Measurements from ENCODE around the gene WNT3. TPM values are rescaled to one million over a fixed set of nuclear protein-coding genes. Genes with fewer than 3 reads are reported as not detected.

Gene WNT3
- total RNA-seq, 4 donors from 2014 or later, result 0.83 to 10.1 (median 6.5) TPM

GRCh38 chr17:46833840-46834208 is 15.3 kb upstream of the WNT3 start:
- Histone ChIP-seq H3K36me3 (no peaks in the 10 kb centered on the region), H3K4me3 (no peak overlapping the region), H3K27ac (no peak overlapping the region), H3K9me3 (no peaks in the 10 kb centered on the region), H3K4me1 (no peaks in the 10 kb centered on the region), H3K27me3 (no peaks in the 10 kb centered on the region)
- TF ChIP-seq, protein P1, sequence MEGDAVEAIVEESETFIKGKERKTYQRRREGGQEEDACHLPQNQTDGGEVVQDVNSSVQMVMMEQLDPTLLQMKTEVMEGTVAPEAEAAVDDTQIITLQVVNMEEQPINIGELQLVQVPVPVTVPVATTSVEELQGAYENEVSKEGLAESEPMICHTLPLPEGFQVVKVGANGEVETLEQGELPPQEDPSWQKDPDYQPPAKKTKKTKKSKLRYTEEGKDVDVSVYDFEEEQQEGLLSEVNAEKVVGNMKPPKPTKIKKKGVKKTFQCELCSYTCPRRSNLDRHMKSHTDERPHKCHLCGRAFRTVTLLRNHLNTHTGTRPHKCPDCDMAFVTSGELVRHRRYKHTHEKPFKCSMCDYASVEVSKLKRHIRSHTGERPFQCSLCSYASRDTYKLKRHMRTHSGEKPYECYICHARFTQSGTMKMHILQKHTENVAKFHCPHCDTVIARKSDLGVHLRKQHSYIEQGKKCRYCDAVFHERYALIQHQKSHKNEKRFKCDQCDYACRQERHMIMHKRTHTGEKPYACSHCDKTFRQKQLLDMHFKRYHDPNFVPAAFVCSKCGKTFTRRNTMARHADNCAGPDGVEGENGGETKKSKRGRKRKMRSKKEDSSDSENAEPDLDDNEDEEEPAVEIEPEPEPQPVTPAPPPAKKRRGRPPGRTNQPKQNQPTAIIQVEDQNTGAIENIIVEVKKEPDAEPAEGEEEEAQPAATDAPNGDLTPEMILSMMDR (IDR thresholded peaks at IDR 0.05), result no peak
- TF ChIP-seq POLR2A (IDR thresholded peaks at IDR 0.05), result no peak
- no peak for DNase-seq

GRCh38 chr17:46832945-46833839 is 14.7 kb upstream of the WNT3 start:
- no peaks in the 10 kb centered on the region for H3K27me3 ChIP-seq
- no peak overlapping the region for H3K4me3 ChIP-seq
- DNase-seq, result no peak
- no peaks in the 10 kb centered on the region for H3K9me3 ChIP-seq
- H3K27ac ChIP-seq, result no peak overlapping the region
- TF ChIP-seq, protein P1 (IDR thresholded peaks at IDR 0.05), result no peak
- no peak for TF ChIP-seq POLR2A (IDR thresholded peaks at IDR 0.05)
- no peaks in the 10 kb centered on the region for H3K4me1 ChIP-seq
- no peaks in the 10 kb centered on the region for H3K36me3 ChIP-seq

- no peak for DNase-seq
- Histone ChIP-seq H3K4me3 (no peak overlapping the region), H3K27ac (no peak overlapping the region), H3K4me1 (no peaks in the 10 kb centered on the region), H3K27me3 (no peaks in the 10 kb centered on the region), H3K36me3 (no peaks in the 10 kb centered on the region), H3K9me3 (no peaks in the 10 kb centered on the region)
- TF ChIP-seq, protein P1 (IDR thresholded peaks at IDR 0.05), result no peak
- TF ChIP-seq POLR2A (IDR thresholded peaks at IDR 0.05), result no peak
Observed at GRCh38 chr17:46832331-46832821, 13.9 kb upstream of the WNT3 start.

GRCh38 chr17:46831573-46832330 is 13.3 kb upstream of the WNT3 start:
- Histone ChIP-seq H3K9me3 (no peaks in the 10 kb centered on the region), H3K27me3 (no peaks in the 10 kb centered on the region), H3K27ac (no peak overlapping the region), H3K4me1 (no peaks in the 10 kb centered on the region), H3K4me3 (no peak overlapping the region), H3K36me3 (no peaks in the 10 kb centered on the region)
- no peak for DNase-seq
- TF ChIP-seq, protein P1 (IDR thresholded peaks at IDR 0.05), result no peak
- no peak for TF ChIP-seq POLR2A (IDR thresholded peaks at IDR 0.05)

- Histone ChIP-seq H3K4me3 (no peak overlapping the region), H3K27ac (no peak overlapping the region), H3K36me3 (no peaks in the 10 kb centered on the region), H3K9me3 (no peaks in the 10 kb centered on the region), H3K27me3 (peaks cover 0 to 4% of the 10 kb centered on the region in 2 donors), H3K4me1 (no peaks in the 10 kb centered on the region)
- no peak for TF ChIP-seq POLR2A (IDR thresholded peaks at IDR 0.05)
- TF ChIP-seq, protein P1 (IDR thresholded peaks at IDR 0.05), result no peak
- DNase-seq, result no peak
Observed at GRCh38 chr17:46827274-46827673, 8.8 kb upstream of the WNT3 start.

Data from Peyer's patch (tissue), 4 donors.